MM.1S (cell line): ENCODE measurements around the gene SLC26A2.

Experiments used
- DNase-seq: peaks from one replicate; pipeline ENCODE4 v3.0.0-alpha.2; 2015
- H2AFZ ChIP-seq: fragments of 300-600 bp; sonication (generic); 2 replicates; pipeline ENCODE4 v1.6.0; 2016; ENCODE audit warnings: antibody characterized with exemption, low read length
- H3F3A ChIP-seq: fragments of 300-600 bp; sonication (generic); 2 replicates; pipeline ENCODE4 v1.6.1; 2016; ENCODE audit warnings: mild to moderate bottlenecking, antibody characterized with exemption, low read length, moderate library complexity, mixed read lengths; ENCODE audit not compliant: insufficient read depth
- H3K27ac ChIP-seq: fragments of 300-600 bp; sonication (generic); 2 replicates; pipeline ENCODE4 v1.5.1; 2016; ENCODE audit warnings: mild to moderate bottlenecking, low read length
- H3K27me3 ChIP-seq: fragments of 300-600 bp; sonication (generic); replicated peaks from 2 replicates; pipeline ENCODE4 v1.6.0; 2016; ENCODE audit warnings: low read length; ENCODE audit not compliant: insufficient read depth
- H3K36me3 ChIP-seq: fragments of 300-600 bp; sonication (generic); replicated peaks from 2 replicates; pipeline ENCODE4 v1.6.1; 2016; ENCODE audit warnings: mild to moderate bottlenecking, low read length, mixed read lengths; ENCODE audit not compliant: insufficient read depth
- H3K4me1 ChIP-seq: fragments of 300-600 bp; sonication (generic); 2 replicates; pipeline ENCODE4 v1.6.1; 2016; ENCODE audit warnings: low read length, mixed read lengths
- H3K4me2 ChIP-seq: fragments of 300-600 bp; sonication (generic); 2 replicates; pipeline ENCODE4 v1.6.0; 2016; ENCODE audit warnings: low read depth, low read length
- H3K4me3 ChIP-seq: fragments of 300-600 bp; sonication (generic); 2 replicates; pipeline ENCODE4 v1.5.1; 2016; ENCODE audit warnings: low read length, mixed read lengths
- H3K79me2 ChIP-seq: fragments of 300-600 bp; sonication (generic); 2 replicates; pipeline ENCODE4 v1.6.1; 2016; ENCODE audit warnings: mixed run types, low read length, mixed read lengths
- H3K9ac ChIP-seq: fragments of 300-600 bp; sonication (generic); 2 replicates; pipeline ENCODE4 v1.6.1; 2016; ENCODE audit warnings: low read length, mixed read lengths
- H3K9me2 ChIP-seq: fragments of 300-600 bp; sonication (generic); replicated peaks from 2 replicates; pipeline ENCODE4 v1.6.1; 2016; ENCODE audit warnings: mild to moderate bottlenecking, low read length, mixed read lengths; ENCODE audit not compliant: insufficient read depth
- H3K9me3 ChIP-seq: fragments of 300-600 bp; sonication (generic); replicated peaks from 2 replicates; pipeline ENCODE4 v1.6.1; 2016; ENCODE audit warnings: mild to moderate bottlenecking, low read length, mixed read lengths; ENCODE audit not compliant: insufficient read depth
- H4K20me1 ChIP-seq: fragments of 300-600 bp; sonication (generic); 2 replicates; pipeline ENCODE4 v1.6.1; 2016; ENCODE audit warnings: mild to moderate bottlenecking, low read length, moderate library complexity, mixed read lengths; ENCODE audit not compliant: insufficient read depth
- EZH2 ChIP-seq: fragments of 300-600 bp; sonication (generic); optimal IDR thresholded peaks from 2 replicates; pipeline ENCODE3; 2017; ENCODE audit warnings: low read depth, mild to moderate bottlenecking, antibody characterized with exemption, low read length, mixed read lengths
- EZH2phosphoT487 ChIP-seq: fragments of 300-600 bp; sonication (generic); IDR thresholded peaks from 2 replicates; pipeline ENCODE4 v1.6.1; 2018; ENCODE audit warnings: antibody characterized with exemption, low read length
- TF ChIP-seq, protein P1 (sequence below): fragments of 300-600 bp; sonication (generic); IDR thresholded peaks from 2 replicates; pipeline ENCODE4 v1.5.1; 2016; ENCODE audit warnings: antibody characterized with exemption, low read length, mixed read lengths

The SLC26A2 gene

DNA sequence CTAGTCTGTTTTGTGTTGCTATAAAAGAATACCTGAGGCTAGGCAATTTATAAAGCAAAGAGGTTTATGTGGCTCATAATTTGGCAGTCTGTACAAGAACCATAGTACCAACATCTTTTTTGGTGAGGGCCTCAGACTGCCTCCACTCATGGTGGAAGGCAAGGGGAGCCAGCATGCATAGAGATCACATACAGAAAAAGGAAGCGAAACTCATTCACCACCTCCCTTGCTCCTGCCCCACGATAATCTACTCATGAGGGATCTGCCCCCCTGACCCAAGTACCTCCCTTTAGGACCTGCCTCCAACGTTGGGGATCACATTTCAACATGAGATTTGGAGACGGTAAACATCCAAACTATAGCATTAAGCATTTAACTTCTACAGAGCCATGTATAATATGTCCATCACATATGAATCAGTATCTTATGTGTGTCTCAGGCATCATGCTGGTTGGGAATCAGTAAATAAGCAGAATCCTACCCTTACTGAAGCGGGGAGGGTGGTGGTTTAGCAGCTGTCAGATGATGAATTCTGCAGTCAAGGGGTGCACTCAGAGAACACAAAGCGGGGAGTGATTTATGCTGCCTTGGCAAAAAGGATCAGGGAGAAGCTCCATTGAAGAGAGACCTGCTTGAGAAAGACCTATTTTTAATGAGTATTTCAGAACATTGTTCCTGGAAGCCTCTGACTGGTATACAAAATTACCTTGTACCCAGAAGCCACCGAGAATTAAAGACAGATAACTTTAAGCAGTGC, 74.8 kb downstream of the SLC26A2 start:
- Histone ChIP-seq H3F3A (peaks cover 8% of the 10 kb centered on the region; the same call in 1 of the 2 replicates), H4K20me1 (no peaks in the 10 kb centered on the region), H2AFZ (no peak overlapping the region), H3K27ac (peak overlapping the region; percentile 14; the same call in 1 of the 2 replicates), H3K4me3 (no peak overlapping the region), H3K9me2 (no peaks in the 10 kb centered on the region), H3K4me2 (peak overlapping the region; percentile 6; the same call in 1 of the 2 replicates), H3K4me1 (peaks cover 22% of the 10 kb centered on the region), H3K9ac (no peak overlapping the region), H3K36me3 (peaks cover 23% of the 10 kb centered on the region; the same call in 1 of the 2 replicates), H3K79me2 (peaks cover 11% of the 10 kb centered on the region; the same call in 1 of the 2 replicates), H3K9me3 (no peaks in the 10 kb centered on the region), H3K27me3 (no peaks in the 10 kb centered on the region)
- TF ChIP-seq, protein P1, sequence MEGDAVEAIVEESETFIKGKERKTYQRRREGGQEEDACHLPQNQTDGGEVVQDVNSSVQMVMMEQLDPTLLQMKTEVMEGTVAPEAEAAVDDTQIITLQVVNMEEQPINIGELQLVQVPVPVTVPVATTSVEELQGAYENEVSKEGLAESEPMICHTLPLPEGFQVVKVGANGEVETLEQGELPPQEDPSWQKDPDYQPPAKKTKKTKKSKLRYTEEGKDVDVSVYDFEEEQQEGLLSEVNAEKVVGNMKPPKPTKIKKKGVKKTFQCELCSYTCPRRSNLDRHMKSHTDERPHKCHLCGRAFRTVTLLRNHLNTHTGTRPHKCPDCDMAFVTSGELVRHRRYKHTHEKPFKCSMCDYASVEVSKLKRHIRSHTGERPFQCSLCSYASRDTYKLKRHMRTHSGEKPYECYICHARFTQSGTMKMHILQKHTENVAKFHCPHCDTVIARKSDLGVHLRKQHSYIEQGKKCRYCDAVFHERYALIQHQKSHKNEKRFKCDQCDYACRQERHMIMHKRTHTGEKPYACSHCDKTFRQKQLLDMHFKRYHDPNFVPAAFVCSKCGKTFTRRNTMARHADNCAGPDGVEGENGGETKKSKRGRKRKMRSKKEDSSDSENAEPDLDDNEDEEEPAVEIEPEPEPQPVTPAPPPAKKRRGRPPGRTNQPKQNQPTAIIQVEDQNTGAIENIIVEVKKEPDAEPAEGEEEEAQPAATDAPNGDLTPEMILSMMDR: no peak
- TF ChIP-seq EZH2: no peak
- no peak for TF ChIP-seq EZH2phosphoT487
- DNase-seq: peak; percentile 54

DNA sequence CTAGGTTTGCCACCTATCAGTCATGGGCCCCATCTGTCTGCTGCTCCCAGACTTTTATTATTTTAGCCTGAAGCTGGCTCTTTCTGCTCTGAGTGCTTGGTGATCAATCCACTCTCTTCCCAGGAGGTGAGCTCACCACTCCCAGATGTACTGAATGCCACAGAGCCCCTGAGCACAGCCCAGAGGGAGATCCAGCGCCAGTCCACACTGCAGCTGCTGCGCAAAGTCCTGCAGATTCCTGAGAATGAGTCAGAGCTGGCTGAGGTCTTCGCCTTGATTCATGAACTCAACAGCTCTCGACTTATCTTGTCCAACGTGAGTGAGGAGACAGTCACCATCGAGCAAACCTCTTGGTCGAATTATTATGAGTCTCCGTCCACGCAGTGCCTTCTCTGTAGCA, 76.0 kb downstream of the SLC26A2 start:
- TF ChIP-seq EZH2 (no peak), EZH2phosphoT487 (no peak)
- TF ChIP-seq, protein P1: no peak
- no peak for DNase-seq
- Histone ChIP-seq H2AFZ (no peak overlapping the region), H3K79me2 (peaks cover 11% of the 10 kb centered on the region; the same call in 1 of the 2 replicates), H3F3A (peaks cover 8% of the 10 kb centered on the region; the same call in 1 of the 2 replicates), H3K36me3 (peaks cover 20% of the 10 kb centered on the region), H3K27me3 (no peaks in the 10 kb centered on the region), H3K27ac (no peak overlapping the region), H3K9me2 (no peaks in the 10 kb centered on the region), H3K9me3 (no peaks in the 10 kb centered on the region), H3K4me3 (no peak overlapping the region), H3K9ac (no peak overlapping the region), H3K4me2 (no peak overlapping the region), H3K4me1 (peaks cover 22% of the 10 kb centered on the region), H4K20me1 (no peaks in the 10 kb centered on the region)
